Upper lobe of left lung (tissue), 6 donors: Measurements from ENCODE around the gene PCSK6. TPM values are rescaled to one million over a fixed set of nuclear protein-coding genes. Genes with fewer than 3 reads are reported as not detected.
A peak's percentile ranks its signal among the peaks of the same experiment; 100 is the strongest.

Experiments
- ATAC-seq, 2 donors: fragments of 200-7000 bp; cut with Tn5 transposase; one replicate each; pipeline ENCODE4 v1.9.1; 2022; ENCODE audit warnings: mild to moderate bottlenecking in 2 of 2, moderate library complexity in 2 of 2; ENCODE audit not compliant: low FRiP score in 2 of 2
- DNase-seq, 2 donors: peaks; one replicate each; pipeline ENCODE4 v3.0.0-alpha.2; 2019 to 2020
- H3K27ac ChIP-seq, 4 donors: fragments of 200-600 bp; sonication (generic); one replicate each; pipeline ENCODE4 v1.5.1; 2016 to 2019
- H3K27me3 ChIP-seq, 4 donors: fragments of 200-600 bp; sonication (generic); one replicate each; pipeline ENCODE4 v1.5.1; 2017 to 2019
- H3K36me3 ChIP-seq, 4 donors: fragments of 200-600 bp; sonication (generic); one replicate each; pipeline ENCODE4 v1.5.1; 2016 to 2019
- H3K4me1 ChIP-seq, 4 donors: fragments of 200-600 bp; sonication (generic); one replicate each; pipeline ENCODE4 v1.5.1; 2018 to 2019
- H3K4me3 ChIP-seq, 4 donors: fragments of 200-600 bp; sonication (generic); one replicate each; pipeline ENCODE4 v1.5.1; 2017 to 2019; ENCODE audit warnings: mild to moderate bottlenecking in 2 of 4, moderate library complexity in 1 of 4
- H3K9me3 ChIP-seq, 4 donors: fragments of 200-600 bp; sonication (generic); one replicate each; pipeline ENCODE4 v1.5.1; 2018 to 2019
- EP300 ChIP-seq, 4 donors: sonication (generic); formaldehyde crosslinking; IDR thresholded peaks; one replicate each; pipeline ENCODE4 v1.5.1; 2017; ENCODE audit warnings: antibody characterized with exemption in 4 of 4, control low read depth in 2 of 4
- POLR2A ChIP-seq, 4 donors: fragments of 450-650 bp; IDR thresholded peaks; one replicate each; pipeline ENCODE4 v1.5.1; 2016 to 2017; ENCODE audit warnings: antibody characterized with exemption in 4 of 4, mild to moderate bottlenecking in 2 of 4
- POLR2AphosphoS5 ChIP-seq, 2 donors: sonication (generic); formaldehyde crosslinking; IDR thresholded peaks; one replicate each; pipeline ENCODE4 v1.5.1; 2017; ENCODE audit warnings: antibody characterized with exemption in 2 of 2
- WGBS, 2 donors: methylation state at CpG; one replicate each; pipeline ENCODE4 v1.1.5; 2017 to 2018; 5-methylcytosine and 5-hydroxymethylcytosine counted together
- total RNA-seq, 6 donors: library from RNA; depleted of rRNA in 4 of 6; stranded (reverse); fragments of >200 nt in 4 of 6; gene quantifications; one replicate each; pipeline versions ENCODE4 v1.1.0 to v1.2.1, GENCODE V29; 2016 to 2021
- TF ChIP-seq, protein P1 (sequence below), 6 experiments: fragments of 450-650 bp in 4 of 6; fragments of 200-600 bp in 2 of 6; sonication (generic) in 2 of 6; IDR thresholded peaks; one replicate each; pipeline ENCODE4 v1.5.1; 2016 to 2019; ENCODE audit warnings: antibody characterized with exemption in 6 of 6
- donor health status: DM: no; HTN: no; CAD: no; lungs with moderate emphysema.
- donor health status: DM: no; HTN: yes; CAD: no; lungs with severe emphysema.

The PCSK6 gene
- total RNA-seq, 6 donors from 2014 or later = 3.1 to 24.4 (median 5.5) TPM

GRCh38 chr15:101394056-101394630 lies 95.4 kb downstream of the PCSK6 start:
- ATAC-seq (no peak), DNase-seq (peak in 1 of 2 donors; percentile 5)
- Histone ChIP-seq H3K4me1 (no peaks in the 10 kb centered on the region), H3K27me3 (no peaks in the 10 kb centered on the region), H3K27ac (no peak overlapping the region), H3K4me3 (no peak overlapping the region), H3K36me3 (no peaks in the 10 kb centered on the region), H3K9me3 (no peaks in the 10 kb centered on the region)
- 88 to 89% methylated on average over 12 of the region's 12 CpGs for WGBS, 2 donors
- TF ChIP-seq, protein P1, sequence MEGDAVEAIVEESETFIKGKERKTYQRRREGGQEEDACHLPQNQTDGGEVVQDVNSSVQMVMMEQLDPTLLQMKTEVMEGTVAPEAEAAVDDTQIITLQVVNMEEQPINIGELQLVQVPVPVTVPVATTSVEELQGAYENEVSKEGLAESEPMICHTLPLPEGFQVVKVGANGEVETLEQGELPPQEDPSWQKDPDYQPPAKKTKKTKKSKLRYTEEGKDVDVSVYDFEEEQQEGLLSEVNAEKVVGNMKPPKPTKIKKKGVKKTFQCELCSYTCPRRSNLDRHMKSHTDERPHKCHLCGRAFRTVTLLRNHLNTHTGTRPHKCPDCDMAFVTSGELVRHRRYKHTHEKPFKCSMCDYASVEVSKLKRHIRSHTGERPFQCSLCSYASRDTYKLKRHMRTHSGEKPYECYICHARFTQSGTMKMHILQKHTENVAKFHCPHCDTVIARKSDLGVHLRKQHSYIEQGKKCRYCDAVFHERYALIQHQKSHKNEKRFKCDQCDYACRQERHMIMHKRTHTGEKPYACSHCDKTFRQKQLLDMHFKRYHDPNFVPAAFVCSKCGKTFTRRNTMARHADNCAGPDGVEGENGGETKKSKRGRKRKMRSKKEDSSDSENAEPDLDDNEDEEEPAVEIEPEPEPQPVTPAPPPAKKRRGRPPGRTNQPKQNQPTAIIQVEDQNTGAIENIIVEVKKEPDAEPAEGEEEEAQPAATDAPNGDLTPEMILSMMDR (IDR thresholded peaks at IDR 0.05) = no peak
- TF ChIP-seq EP300 (IDR thresholded peaks at IDR 0.05) (no peak), POLR2AphosphoS5 (IDR thresholded peaks at IDR 0.05) (no peak), POLR2A (IDR thresholded peaks at IDR 0.05) (no peak)

DNA sequence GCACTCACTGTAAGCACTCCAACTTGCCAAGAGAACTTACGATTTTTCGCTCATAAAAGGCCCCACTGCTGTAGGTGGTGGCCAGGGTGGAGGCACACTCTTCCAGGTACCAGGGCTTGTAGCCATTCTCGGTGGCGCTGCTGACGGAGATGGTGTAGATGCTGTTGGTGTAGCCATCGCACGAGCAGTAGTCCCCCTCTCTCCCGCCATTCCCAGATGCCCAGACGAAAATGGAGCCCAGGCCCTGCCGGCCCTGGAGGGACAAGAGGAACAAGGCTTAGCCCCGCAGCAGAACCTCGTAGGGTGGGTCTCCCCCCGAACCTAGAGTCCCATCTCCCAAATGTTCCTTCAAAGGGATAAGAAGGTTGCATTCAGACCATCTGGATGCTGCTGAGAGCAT lies 96.3 kb downstream of the PCSK6 start:
- H3K27ac ChIP-seq = no peak overlapping the region
- no peaks in the 10 kb centered on the region for H3K27me3 ChIP-seq
- ATAC-seq = no peak
- DNase-seq = peak in 1 of 2 donors; percentile 18
- H3K9me3 ChIP-seq = no peaks in the 10 kb centered on the region
- TF ChIP-seq EP300 (IDR thresholded peaks at IDR 0.05) = no peak
- no peak for TF ChIP-seq POLR2AphosphoS5 (IDR thresholded peaks at IDR 0.05)
- H3K36me3 ChIP-seq = no peaks in the 10 kb centered on the region
- H3K4me3 ChIP-seq = no peak overlapping the region
- no peaks in the 10 kb centered on the region for H3K4me1 ChIP-seq
- 88 to 96% methylated on average over 12 to 13 of the region's 13 CpGs for WGBS, 2 donors

DNA sequence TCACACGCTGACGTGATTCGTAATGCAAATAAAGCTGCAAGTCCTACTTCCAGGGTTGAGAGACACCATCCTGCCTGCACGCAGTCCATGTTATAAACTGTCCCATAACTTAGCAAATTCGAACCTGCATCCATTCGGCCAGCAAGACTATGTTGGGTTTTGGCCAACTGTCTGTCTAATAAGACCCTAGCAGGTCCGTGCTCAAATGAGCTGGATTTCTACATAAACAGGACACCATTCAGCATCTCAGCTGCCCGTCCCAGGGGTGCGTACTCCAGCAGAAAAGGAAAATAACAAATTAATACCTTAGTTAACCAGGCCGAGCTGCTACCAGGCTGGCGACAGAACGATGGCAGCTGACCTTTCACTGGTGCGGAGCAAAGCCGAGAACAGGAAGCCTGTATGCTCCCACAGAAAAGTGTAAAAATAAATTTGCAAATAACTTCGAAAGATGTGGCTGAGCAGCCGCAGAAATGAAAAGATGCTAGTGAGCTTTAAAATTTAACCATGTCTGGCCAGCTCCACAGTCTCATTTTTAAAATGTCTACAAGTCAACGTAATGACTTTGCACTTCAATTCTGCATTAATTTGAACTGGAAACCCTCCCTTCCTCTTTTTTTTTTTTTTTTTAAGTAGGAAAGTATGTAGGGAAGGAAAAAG lies 97.4 kb downstream of the PCSK6 start:
- H3K27me3 ChIP-seq = no peaks in the 10 kb centered on the region
- peak in 1 of 2 donors; percentile 9 for DNase-seq
- 79 to 87% methylated on average over 17 of the region's 17 CpGs for WGBS, 2 donors
- no peak overlapping the region for H3K27ac ChIP-seq
- H3K4me3 ChIP-seq = no peak overlapping the region
- TF ChIP-seq POLR2AphosphoS5 (IDR thresholded peaks at IDR 0.05) = no peak
- TF ChIP-seq, protein P1 (IDR thresholded peaks at IDR 0.05) = no peak
- no peak for TF ChIP-seq POLR2A (IDR thresholded peaks at IDR 0.05)
- no peak for TF ChIP-seq EP300 (IDR thresholded peaks at IDR 0.05)
- no peaks in the 10 kb centered on the region for H3K4me1 ChIP-seq
- ATAC-seq = no peak
- H3K9me3 ChIP-seq = no peaks in the 10 kb centered on the region
- H3K36me3 ChIP-seq = no peaks in the 10 kb centered on the region

DNA sequence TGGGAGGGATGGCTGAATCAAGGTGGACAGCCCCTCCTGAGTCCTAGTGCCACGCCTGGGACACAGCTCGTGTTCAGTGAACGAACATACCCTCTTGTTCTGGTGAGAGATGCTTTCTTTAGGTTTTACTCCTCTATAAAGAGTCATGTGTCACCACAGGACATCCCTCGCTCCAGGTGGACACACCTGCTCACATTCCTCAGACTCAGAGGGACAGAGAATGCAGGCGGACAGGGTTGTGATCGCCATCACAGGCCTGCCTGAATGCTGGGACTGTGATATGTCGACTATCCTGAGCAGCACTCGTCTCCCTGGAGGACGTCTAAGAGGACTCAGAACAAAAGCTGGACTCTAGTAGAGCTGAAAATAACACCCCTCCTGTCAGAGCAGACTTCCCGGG lies 98.1 kb downstream of the PCSK6 start:
- Histone ChIP-seq H3K27ac (no peak overlapping the region), H3K4me1 (no peaks in the 10 kb centered on the region)

GRCh38 chr15:101390462-101390861 lies 99.0 kb downstream of the PCSK6 start:
- no peaks in the 10 kb centered on the region for H3K36me3 ChIP-seq
- peak in 1 of 2 donors; percentile 6 for DNase-seq
- 84 to 90% methylated on average over 8 of the region's 8 CpGs for WGBS, 2 donors

More for the DNA sequence above, 98.1 kb downstream of the PCSK6 start:
- TF ChIP-seq EP300 (IDR thresholded peaks at IDR 0.05) = no peak
- TF ChIP-seq, protein P1 (IDR thresholded peaks at IDR 0.05) = no peak
- TF ChIP-seq POLR2A (IDR thresholded peaks at IDR 0.05) = no peak
- no peak for TF ChIP-seq POLR2AphosphoS5 (IDR thresholded peaks at IDR 0.05)
- no peaks in the 10 kb centered on the region for H3K27me3 ChIP-seq
- H3K36me3 ChIP-seq = no peaks in the 10 kb centered on the region
- ATAC-seq (no peak), DNase-seq (peak in 1 of 2 donors; percentile 3)
- no peak overlapping the region for H3K4me3 ChIP-seq
- H3K9me3 ChIP-seq = no peaks in the 10 kb centered on the region
- WGBS, 2 donors = 85 to 86% methylated on average over 8 to 10 of the region's 10 CpGs

More at GRCh38 chr15:101390462-101390861, 99.0 kb downstream of the PCSK6 start:
- Histone ChIP-seq H3K4me1 (no peaks in the 10 kb centered on the region), H3K4me3 (no peak overlapping the region), H3K27me3 (no peaks in the 10 kb centered on the region), H3K9me3 (no peaks in the 10 kb centered on the region), H3K27ac (no peak overlapping the region)
- no peak for ATAC-seq
- TF ChIP-seq POLR2A (IDR thresholded peaks at IDR 0.05) (no peak), POLR2AphosphoS5 (IDR thresholded peaks at IDR 0.05) (no peak), EP300 (IDR thresholded peaks at IDR 0.05) (no peak)
- TF ChIP-seq, protein P1 (IDR thresholded peaks at IDR 0.05) = no peak
